ENCODE measurements around the gene RAB3GAP2. TPM values are rescaled to one million over a fixed set of nuclear protein-coding genes. Genes with fewer than 3 reads are reported as not detected.

Gene RAB3GAP2
- total and polyA plus RNA-seq, 2 donors (not counting 1 experiment from before 2014, with no cell fraction given), result 16.9 to 70.5 TPM

DNA sequence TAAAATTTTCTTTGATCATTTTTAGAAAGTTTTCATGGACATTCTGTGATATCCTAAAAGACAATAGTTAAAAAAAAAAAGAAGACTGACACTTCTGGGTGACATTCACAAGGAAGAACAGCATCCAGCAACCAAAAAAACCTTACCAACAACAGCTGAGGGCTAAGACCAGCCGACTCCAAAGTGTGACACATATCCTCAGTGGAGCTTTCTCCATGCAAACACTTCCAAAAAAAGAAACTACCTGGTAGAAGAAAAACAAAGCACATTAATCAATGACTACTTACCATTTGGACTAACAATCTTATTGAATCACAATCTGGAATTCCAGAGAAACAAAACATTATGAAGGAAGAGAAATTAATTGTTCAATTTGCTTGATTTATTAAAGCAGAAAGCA, 90.1 kb downstream of the RAB3GAP2 start:
- no peak overlapping the region for H3K27ac ChIP-seq (ENCODE audit: low read length in 2 of 2)
- DNase-seq (no peak), ATAC-seq (ENCODE audit: low read depth) (no peak)
- no peak overlapping the region for H2AFZ ChIP-seq (ENCODE audit: insufficient read depth, low read depth, low read length, poor library complexity, severe bottlenecking)
- WGBS (ENCODE audit: insufficient coverage), result 86% methylated on average over 1 of the region's 1 CpG
- no peaks in the 10 kb centered on the region for H4K20me1 ChIP-seq (ENCODE audit: control insufficient read depth, insufficient read depth, low read length, poor library complexity, severe bottlenecking)
- no peaks in the 10 kb centered on the region for H3K27me3 ChIP-seq (replicated peaks in 1 of 4; ENCODE audit: control extremely low read depth in 1 of 4, control insufficient read depth in 3 of 4, insufficient read depth in 4 of 4, low read length in 3 of 4)
- Mint-ChIP-seq H3K27ac (no peak overlapping the region), H3K9me3 (ENCODE audit: insufficient read depth) (no peaks in the 10 kb centered on the region), H3K4me1 (no peaks in the 10 kb centered on the region), H3K4me3 (no peak overlapping the region), H3K27me3 (no peaks in the 10 kb centered on the region)
- H3K4me1 ChIP-seq (ENCODE audit: control insufficient read depth in 2 of 2, insufficient read depth in 2 of 2, low read length in 2 of 2), result no peaks in the 10 kb centered on the region
- H3K36me3 ChIP-seq (replicated peaks in 1 of 2; ENCODE audit: control extremely low read depth in 1 of 2, control insufficient read depth in 1 of 2, extremely low read depth in 1 of 2, insufficient read depth in 2 of 2, low read length in 1 of 2), result peaks cover 11 to 26% of the 10 kb centered on the region in 2 experiments
- intact Hi-C loops (cut with micrococcal nuclease), result no loop called here
- TF ChIP-seq EZH2 (IDR thresholded peaks at IDR 0.05; ENCODE audit: borderline replicate concordance, insufficient read depth, low read depth, low read length, poor library complexity, severe bottlenecking), result no peak
- TF ChIP-seq, protein P1, sequence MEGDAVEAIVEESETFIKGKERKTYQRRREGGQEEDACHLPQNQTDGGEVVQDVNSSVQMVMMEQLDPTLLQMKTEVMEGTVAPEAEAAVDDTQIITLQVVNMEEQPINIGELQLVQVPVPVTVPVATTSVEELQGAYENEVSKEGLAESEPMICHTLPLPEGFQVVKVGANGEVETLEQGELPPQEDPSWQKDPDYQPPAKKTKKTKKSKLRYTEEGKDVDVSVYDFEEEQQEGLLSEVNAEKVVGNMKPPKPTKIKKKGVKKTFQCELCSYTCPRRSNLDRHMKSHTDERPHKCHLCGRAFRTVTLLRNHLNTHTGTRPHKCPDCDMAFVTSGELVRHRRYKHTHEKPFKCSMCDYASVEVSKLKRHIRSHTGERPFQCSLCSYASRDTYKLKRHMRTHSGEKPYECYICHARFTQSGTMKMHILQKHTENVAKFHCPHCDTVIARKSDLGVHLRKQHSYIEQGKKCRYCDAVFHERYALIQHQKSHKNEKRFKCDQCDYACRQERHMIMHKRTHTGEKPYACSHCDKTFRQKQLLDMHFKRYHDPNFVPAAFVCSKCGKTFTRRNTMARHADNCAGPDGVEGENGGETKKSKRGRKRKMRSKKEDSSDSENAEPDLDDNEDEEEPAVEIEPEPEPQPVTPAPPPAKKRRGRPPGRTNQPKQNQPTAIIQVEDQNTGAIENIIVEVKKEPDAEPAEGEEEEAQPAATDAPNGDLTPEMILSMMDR (IDR thresholded peaks at IDR 0.05), result no peak
- CTCF ChIA-PET, result no interaction called here
- no peak overlapping the region for H3K4me2 ChIP-seq (replicated peaks; ENCODE audit: low read depth, low read length, poor library complexity, severe bottlenecking)
- H3K9me3 ChIP-seq (ENCODE audit: control extremely low read depth in 1 of 3, control insufficient read depth in 2 of 3, insufficient read depth in 1 of 3, low read length in 2 of 3), result peaks cover 0 to 1% (median 0%) of the 10 kb centered on the region in 3 donors
- no peak overlapping the region for H3K9ac ChIP-seq (ENCODE audit: low read length)
- H3K4me3 ChIP-seq (ENCODE audit: control extremely low read depth in 1 of 5, extremely low read depth in 1 of 5, insufficient read depth in 1 of 5, low read depth in 2 of 5, low read length in 4 of 5), result no peak overlapping the region
- no peaks in the 10 kb centered on the region for H3K79me2 ChIP-seq (ENCODE audit: control insufficient read depth, insufficient read depth, low read length)
- POLR2A ChIA-PET, result no interaction called here

DNA sequence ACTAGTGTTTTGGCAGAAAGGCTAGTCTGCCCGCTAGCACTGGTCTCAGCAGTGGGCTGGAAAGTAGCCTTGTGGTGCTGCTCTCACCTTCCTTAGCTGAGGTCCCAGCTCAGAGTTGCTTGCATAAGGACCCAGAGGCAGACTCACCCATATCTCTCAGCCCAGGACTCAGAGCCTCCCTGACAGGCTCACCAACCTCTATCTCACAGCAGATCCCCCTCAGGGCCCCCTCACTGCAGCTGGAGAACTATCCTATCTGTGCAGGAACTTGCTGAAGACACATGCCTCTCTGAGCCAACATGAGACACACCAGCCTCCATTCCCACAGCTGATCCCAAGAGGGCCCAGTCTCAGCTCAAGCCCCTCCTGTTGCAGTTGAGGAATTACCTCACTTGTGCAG, 95.7 kb downstream of the RAB3GAP2 start:
- H3K36me3 ChIP-seq (replicated peaks in 1 of 2; ENCODE audit: control extremely low read depth in 1 of 2, control insufficient read depth in 1 of 2, extremely low read depth in 1 of 2, insufficient read depth in 2 of 2, low read length in 1 of 2), result peaks cover 18 to 51% of the 10 kb centered on the region in 2 experiments
- H3K27me3 ChIP-seq (replicated peaks in 1 of 4; ENCODE audit: control extremely low read depth in 1 of 4, control insufficient read depth in 3 of 4, insufficient read depth in 4 of 4, low read length in 3 of 4), result no peaks in the 10 kb centered on the region
- no peaks in the 10 kb centered on the region for H3K79me2 ChIP-seq (ENCODE audit: control insufficient read depth, insufficient read depth, low read length)
- H3K27ac ChIP-seq (ENCODE audit: low read length in 2 of 2), result no peak overlapping the region
- H3K9ac ChIP-seq (ENCODE audit: low read length), result no peak overlapping the region
- no peaks in the 10 kb centered on the region for H3K4me1 ChIP-seq (ENCODE audit: control insufficient read depth in 2 of 2, insufficient read depth in 2 of 2, low read length in 2 of 2)
- ATAC-seq (ENCODE audit: low read depth) (no peak), DNase-seq (no peak)
- Mint-ChIP-seq H3K4me3 (no peak overlapping the region), H3K4me1 (no peaks in the 10 kb centered on the region), H3K27ac (no peak overlapping the region), H3K9me3 (ENCODE audit: insufficient read depth) (no peaks in the 10 kb centered on the region), H3K27me3 (no peaks in the 10 kb centered on the region)
- H3K4me3 ChIP-seq (ENCODE audit: control extremely low read depth in 1 of 5, extremely low read depth in 1 of 5, insufficient read depth in 1 of 5, low read depth in 2 of 5, low read length in 4 of 5), result no peak overlapping the region
- H2AFZ ChIP-seq (ENCODE audit: insufficient read depth, low read depth, low read length, poor library complexity, severe bottlenecking), result no peak overlapping the region
- intact Hi-C loops (cut with micrococcal nuclease), result no loop called here
- H4K20me1 ChIP-seq (ENCODE audit: control insufficient read depth, insufficient read depth, low read length, poor library complexity, severe bottlenecking), result no peaks in the 10 kb centered on the region
- POLR2A ChIA-PET, result no interaction called here
- TF ChIP-seq, protein P1 (IDR thresholded peaks at IDR 0.05), result no peak
- TF ChIP-seq EZH2 (IDR thresholded peaks at IDR 0.05; ENCODE audit: borderline replicate concordance, insufficient read depth, low read depth, low read length, poor library complexity, severe bottlenecking), result no peak
- 94% methylated on average over 1 of the region's 1 CpG for WGBS (ENCODE audit: insufficient coverage)
- peaks cover 0 to 1% (median 0%) of the 10 kb centered on the region in 3 donors for H3K9me3 ChIP-seq (ENCODE audit: control extremely low read depth in 1 of 3, control insufficient read depth in 2 of 3, insufficient read depth in 1 of 3, low read length in 2 of 3)
- CTCF ChIA-PET, result no interaction called here
- H3K4me2 ChIP-seq (replicated peaks; ENCODE audit: low read depth, low read length, poor library complexity, severe bottlenecking), result no peak overlapping the region

Measured in B cell (primary cell).